Urinary bladder (tissue), 4 donors: Measurements from ENCODE around the gene PCDHB10. TPM values are rescaled to one million over a fixed set of nuclear protein-coding genes. Genes with fewer than 3 reads are reported as not detected.
"Not testable (repeated sequence)": the region's sequence is repeated elsewhere in the genome, so short reads cannot be mapped to it uniquely, and the experiment has no call there.

Experiments
- DNase-seq: peaks from one replicate; pipeline ENCODE4 v3.0.0-alpha.2; 2015; ENCODE audit errors: extremely low spot score
- H3K27ac ChIP-seq: one replicate; pipeline ENCODE4 v1.5.1; 2013; ENCODE audit warnings: low read depth, mild to moderate bottlenecking, moderate library complexity
- H3K36me3 ChIP-seq: one replicate; pipeline ENCODE4 v1.6.1; 2013; ENCODE audit warnings: mild to moderate bottlenecking, moderate library complexity; ENCODE audit not compliant: insufficient read depth
- H3K4me1 ChIP-seq: one replicate; pipeline ENCODE4 v1.6.1; 2013; ENCODE audit warnings: mild to moderate bottlenecking, moderate library complexity; ENCODE audit not compliant: insufficient read depth
- H3K4me3 ChIP-seq: one replicate; pipeline ENCODE4 v1.5.1; 2013; ENCODE audit warnings: low read depth, low read length
- WGBS: extraction: QIAGEN DNeasy Blood & Tissue Kit; methylation state at CpG from one replicate; pipeline ENCODE4 v1.1.7; 2013; 5-methylcytosine and 5-hydroxymethylcytosine counted together
- polyA plus RNA-seq: library from polyadenylated mRNA; stranded (reverse); fragments of 200-250 nt; gene quantifications from one replicate; pipeline ENCODE4 v1.2.3, GENCODE V29; 2013
- total RNA-seq: library from RNA; depleted of rRNA; stranded (reverse); fragments of >200 nt; gene quantifications from one replicate; pipeline ENCODE4 v1.2.3, GENCODE V29; 2014
- donor health status: healthy with polysubstance abuse.
- donor health status: healthy.

The PCDHB10 gene
- total and polyA plus RNA-seq, 2 donors = 5.0 to 5.1 TPM

GRCh38 chr5:141201646-141202045, 9.5 kb downstream of the PCDHB10 start:
- not testable (repeated sequence) for H3K4me3 ChIP-seq, H3K4me1 ChIP-seq, H3K36me3 ChIP-seq, DNase-seq, H3K27ac ChIP-seq
- WGBS = 30% methylated on average over 31 of the region's 35 CpGs

GRCh38 chr5:141208478-141208877, 16.3 kb downstream of the PCDHB10 start, which contains the start of gene PCDHB12:
Gene PCDHB12 (plus strand): TSS chr5:141208719. CDS start chr5:141208908, 189 bp downstream.
- WGBS = 19% methylated on average over 11 of the region's 11 CpGs
- DNase-seq = no peak
- Histone ChIP-seq H3K4me3 (peak within 1 kb of the TSS; percentile 12), H3K4me1 (no peaks in the 10 kb centered on the region), H3K36me3 (no peaks in the 10 kb centered on the region), H3K27ac (no peak within 1 kb of the TSS)

- H3K4me1 ChIP-seq, H3K36me3 ChIP-seq, DNase-seq, H3K4me3 ChIP-seq, H3K27ac ChIP-seq: not testable (repeated sequence)
- 30% methylated on average over 39 of the region's 39 CpGs for WGBS
Observed at GRCh38 chr5:141210281-141210680, 18.1 kb downstream of the PCDHB10 start.

- DNase-seq, H3K4me3 ChIP-seq, H3K36me3 ChIP-seq, H3K4me1 ChIP-seq, H3K27ac ChIP-seq: not testable (repeated sequence)
- WGBS = 28% methylated on average over 19 of the region's 27 CpGs
Observed at GRCh38 chr5:141210849-141211248, 18.7 kb downstream of the PCDHB10 start.

GRCh38 chr5:141213656-141214339, 21.6 kb downstream of the PCDHB10 start, which contains the start of gene PCDHB13:
Gene PCDHB13 (plus strand): TSS chr5:141213919. CDS start chr5:141214124, 205 bp downstream.
- WGBS = 10% methylated on average over 14 of the region's 18 CpGs
- H3K27ac ChIP-seq, H3K4me1 ChIP-seq, H3K4me3 ChIP-seq, DNase-seq, H3K36me3 ChIP-seq: not testable (repeated sequence)

- not testable (repeated sequence) for H3K27ac ChIP-seq, DNase-seq, H3K4me3 ChIP-seq, H3K36me3 ChIP-seq, H3K4me1 ChIP-seq
- WGBS = 58% methylated on average over 10 of the region's 12 CpGs
Observed at GRCh38 chr5:141214583-141214982, 22.4 kb downstream of the PCDHB10 start.

GRCh38 chr5:141215504-141215903, 23.4 kb downstream of the PCDHB10 start:
- H3K4me1 ChIP-seq, H3K27ac ChIP-seq, H3K36me3 ChIP-seq, DNase-seq, H3K4me3 ChIP-seq: not testable (repeated sequence)
- 31% methylated on average over 33 of the region's 40 CpGs for WGBS

- not testable (repeated sequence) for H3K4me1 ChIP-seq, DNase-seq, H3K36me3 ChIP-seq, H3K27ac ChIP-seq, H3K4me3 ChIP-seq
- WGBS = 30% methylated on average over 21 of the region's 26 CpGs
Observed at GRCh38 chr5:141216035-141216434, 23.9 kb downstream of the PCDHB10 start.

GRCh38 chr5:141223112-141223783, 31.1 kb downstream of the PCDHB10 start, which contains the start of gene PCDHB14:
Gene PCDHB14 (plus strand): TSS chr5:141223343. CDS start chr5:141223506, 163 bp downstream.
- Histone ChIP-seq H3K27ac (no peak within 1 kb of the TSS), H3K4me1 (no peaks in the 10 kb centered on the region), H3K36me3 (no peaks in the 10 kb centered on the region), H3K4me3 (peak within 1 kb of the TSS; percentile 29)
- 23% methylated on average over 15 of the region's 15 CpGs for WGBS
- DNase-seq = no peak

GRCh38 chr5:141224844-141225243, 32.7 kb downstream of the PCDHB10 start:
- not testable (repeated sequence) for H3K4me3 ChIP-seq, DNase-seq, H3K36me3 ChIP-seq, H3K4me1 ChIP-seq, H3K27ac ChIP-seq
- 22% methylated on average over 34 of the region's 40 CpGs for WGBS

- not testable (repeated sequence) for DNase-seq, H3K36me3 ChIP-seq, H3K27ac ChIP-seq, H3K4me1 ChIP-seq, H3K4me3 ChIP-seq
- WGBS = 33% methylated on average over 25 of the region's 30 CpGs
Observed at GRCh38 chr5:141225421-141225820, 33.3 kb downstream of the PCDHB10 start.

GRCh38 chr5:141234109-141234667, 42.0 kb downstream of the PCDHB10 start:
- Histone ChIP-seq H3K4me1 (no peaks in the 10 kb centered on the region), H3K27ac (no peak overlapping the region), H3K4me3 (no peak overlapping the region), H3K36me3 (no peaks in the 10 kb centered on the region)
- no peak for DNase-seq
- 7% methylated on average over 15 of the region's 15 CpGs for WGBS

GRCh38 chr5:141235922-141236321, 43.8 kb downstream of the PCDHB10 start:
- DNase-seq, H3K4me1 ChIP-seq, H3K27ac ChIP-seq, H3K4me3 ChIP-seq, H3K36me3 ChIP-seq: not testable (repeated sequence)
- WGBS = 28% methylated on average over 40 of the region's 40 CpGs
